HG03095 (cell line): ENCODE results near the gene ANKRD40.
"Not testable (repeated sequence)": the region's sequence is repeated elsewhere in the genome, so short reads cannot be mapped to it uniquely, and the experiment has no call there.

Experiments used
- ATAC-seq: cut with Tn5 transposase; IDR thresholded peaks from one replicate; pipeline ENCODE4 v1.9.1; 2021; ENCODE audit warnings: moderate library complexity; ENCODE audit not compliant: unreplicated experiment

The ANKRD40 gene

DNA sequence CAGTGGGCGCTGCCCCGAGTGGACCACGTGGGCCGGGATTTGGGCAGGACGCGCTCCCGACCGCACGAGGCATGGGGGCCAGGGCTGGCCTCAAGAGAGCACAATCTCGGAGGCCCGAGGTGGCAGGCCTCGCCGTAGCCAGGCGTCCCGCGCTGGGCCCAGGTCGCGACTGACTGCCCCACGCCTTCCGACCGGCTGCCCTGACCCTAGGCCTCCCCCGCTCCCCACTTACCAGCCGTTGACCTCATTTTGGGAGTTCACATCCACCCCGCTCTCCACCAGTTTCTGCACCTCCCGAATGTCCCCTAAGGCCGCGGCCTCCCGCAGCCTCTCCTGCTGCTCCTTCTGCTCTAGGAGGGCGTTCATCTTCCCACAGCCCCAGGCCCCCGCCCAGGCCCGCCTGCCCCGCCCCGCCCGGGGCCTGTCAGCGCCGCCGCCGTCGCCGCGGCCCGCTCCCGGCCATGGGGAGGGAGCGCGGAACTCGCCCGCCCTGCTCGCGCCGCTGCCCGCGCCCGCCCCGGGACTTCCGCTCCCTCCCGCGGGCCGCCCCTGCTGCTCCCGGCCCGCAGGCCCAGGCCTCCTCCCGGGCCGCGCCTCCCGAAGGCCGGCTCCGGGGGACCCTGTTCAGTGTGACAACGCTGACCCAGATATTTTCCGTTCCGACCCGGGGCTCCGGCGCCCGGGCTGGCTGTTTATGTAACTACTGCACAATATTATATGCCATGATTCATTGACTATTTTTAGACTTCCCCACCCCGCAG lies at the start of gene ANKRD40:
Gene ANKRD40, minus strand, starts transcription at position 626 of the 761 bp plus-strand sequence. Its CDS starts 260 bp downstream, at position 366.
- ATAC-seq: peak; percentile 68

GRCh38 chr17:50754521-50754920 lies 46.8 kb upstream of the ANKRD40 start:
- ATAC-seq: no peak

- ATAC-seq: no peak
These were observed 41.5 kb upstream of the ANKRD40 start for GRCh38 chr17:50749245-50749644.

- ATAC-seq: no peak
These were observed 37.9 kb upstream of the ANKRD40 start for GRCh38 chr17:50745631-50746030.

- no peak for ATAC-seq
These were observed 31.4 kb upstream of the ANKRD40 start for GRCh38 chr17:50739098-50739497.

GRCh38 chr17:50737118-50737698 lies 29.5 kb upstream of the ANKRD40 start:
- no peak for ATAC-seq

DNA sequence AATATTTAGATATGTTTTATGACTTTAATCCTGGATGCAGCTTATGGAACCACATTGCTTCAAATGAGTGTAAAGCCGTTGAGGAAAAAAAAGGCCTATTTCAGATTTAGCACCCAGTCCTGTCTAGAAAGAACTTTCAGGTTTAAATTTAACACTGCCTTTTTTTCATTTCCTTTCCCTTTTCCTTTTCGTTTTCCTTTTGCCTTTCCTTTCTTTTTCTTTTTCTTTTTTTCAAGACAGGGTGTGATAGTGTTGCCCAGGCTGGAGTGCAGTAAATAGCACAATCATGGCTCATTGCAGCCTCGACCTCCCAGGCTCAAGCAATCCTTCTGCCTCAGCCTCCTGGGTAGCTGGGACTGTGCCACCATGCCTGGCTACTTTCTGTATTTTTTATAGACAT lies 27.6 kb upstream of the ANKRD40 start:
- ATAC-seq: no peak

DNA sequence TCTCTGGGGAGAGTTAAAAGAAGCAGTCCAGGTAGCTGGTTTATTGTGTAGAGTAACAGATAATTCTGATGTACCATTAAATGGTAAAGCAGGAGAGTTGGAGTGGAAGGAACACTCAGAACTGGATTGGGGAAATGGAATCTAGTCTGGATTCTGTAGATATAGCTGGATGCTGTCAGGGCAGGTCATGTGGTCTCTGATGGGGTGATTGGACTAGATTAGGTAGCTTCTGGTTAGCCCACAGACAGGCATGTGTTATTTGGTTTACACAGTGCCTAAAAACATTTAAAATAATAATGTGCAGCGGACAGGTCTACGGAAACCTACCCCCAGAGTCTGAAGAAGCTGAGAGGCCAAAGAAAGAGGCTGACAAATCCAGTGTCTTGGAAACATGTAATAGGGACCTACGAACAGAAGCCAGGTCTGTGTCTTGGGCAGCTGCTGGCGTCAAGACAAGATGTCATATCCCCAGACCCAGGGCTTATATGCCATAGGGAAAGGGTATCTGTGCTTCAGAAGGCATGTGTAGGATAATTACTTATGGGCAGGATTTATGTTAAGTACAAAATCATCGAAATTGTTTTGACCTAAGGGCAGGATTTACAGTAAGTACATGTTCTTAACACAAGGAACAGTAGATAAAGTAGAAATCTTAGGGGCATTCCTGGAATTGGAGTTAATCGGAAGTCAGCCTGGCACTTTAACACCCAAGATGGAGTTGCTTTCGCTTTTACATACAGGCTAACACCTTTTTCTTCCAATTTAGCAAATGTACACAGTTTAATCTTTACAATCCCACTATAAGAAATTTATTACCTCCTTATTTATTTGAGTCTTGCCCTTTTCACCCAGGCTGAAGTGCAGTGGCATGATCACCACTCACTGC lies 24.1 kb upstream of the ANKRD40 start:
- no peak for ATAC-seq

GRCh38 chr17:50728881-50729765 lies 21.4 kb upstream of the ANKRD40 start:
- ATAC-seq: no peak

- ATAC-seq: no peak
These were observed 20.4 kb upstream of the ANKRD40 start for GRCh38 chr17:50728112-50728429.

GRCh38 chr17:50725769-50726655 lies 18.3 kb upstream of the ANKRD40 start:
- no peak for ATAC-seq

- ATAC-seq: not testable (repeated sequence)
These were observed 16.9 kb upstream of the ANKRD40 start for GRCh38 chr17:50724622-50725021.

DNA sequence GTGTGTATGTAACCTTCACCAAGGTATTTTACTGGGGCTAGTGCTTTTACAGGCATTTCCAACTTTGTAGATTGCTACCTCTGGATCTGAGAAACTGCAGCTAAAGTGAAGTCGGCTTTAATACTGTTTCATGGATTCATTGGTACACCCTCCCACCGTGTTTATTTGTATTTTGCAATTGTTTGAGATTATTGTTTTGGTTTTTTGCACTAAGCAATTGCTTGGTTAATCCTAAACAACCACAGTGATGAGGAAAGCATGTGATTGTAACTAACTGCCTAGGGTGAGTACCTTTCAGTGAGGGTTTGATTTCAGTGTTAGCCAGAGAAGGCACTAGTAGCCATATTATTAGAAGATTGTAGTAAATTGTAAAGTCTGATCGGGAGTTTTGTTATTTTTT lies 15.0 kb upstream of the ANKRD40 start:
- ATAC-seq: no peak

GRCh38 chr17:50721194-50722010 lies 13.7 kb upstream of the ANKRD40 start:
- no peak for ATAC-seq

- ATAC-seq: no peak
These were observed 12.4 kb upstream of the ANKRD40 start for GRCh38 chr17:50719924-50720794.

DNA sequence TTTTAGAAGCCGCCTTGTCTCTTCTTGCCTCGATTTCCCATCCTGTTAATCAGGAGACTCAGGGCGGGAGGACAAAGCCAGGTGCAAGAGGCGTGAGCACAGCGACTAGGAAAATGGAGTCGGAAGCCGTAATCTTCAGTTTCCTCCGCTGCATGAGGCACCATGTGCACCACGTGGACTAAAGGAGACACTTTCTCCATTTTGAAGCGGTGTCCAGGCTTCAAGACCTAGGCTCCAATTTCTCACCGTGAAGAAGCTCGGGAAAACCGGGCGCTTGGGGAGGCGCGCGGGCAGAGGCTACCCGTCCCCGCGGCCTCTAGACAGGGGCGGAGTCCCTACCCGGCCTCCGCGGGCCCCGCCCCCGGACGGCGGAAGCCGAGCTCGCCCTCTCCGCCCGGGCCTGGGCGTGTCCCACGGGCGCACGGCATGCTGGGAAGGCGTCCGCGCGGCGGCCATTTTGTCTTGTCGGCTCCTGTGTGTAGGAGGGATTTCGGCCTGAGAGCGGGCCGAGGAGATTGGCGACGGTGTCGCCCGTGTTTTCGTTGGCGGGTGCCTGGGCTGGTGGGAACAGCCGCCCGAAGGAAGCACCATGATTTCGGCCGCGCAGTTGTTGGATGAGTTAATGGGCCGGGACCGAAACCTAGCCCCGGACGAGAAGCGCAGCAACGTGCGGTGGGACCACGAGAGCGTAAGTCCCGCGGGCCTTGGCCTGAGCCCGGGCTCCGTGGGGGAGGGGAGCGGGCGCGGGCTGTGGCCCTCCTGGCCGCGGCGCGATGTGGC lies 11.6 kb upstream of the ANKRD40 start, which contains the start of gene LUC7L3:
Gene LUC7L3, plus strand, starts transcription at position 460 of the 780 bp plus-strand sequence. Its CDS starts 130 bp downstream, at position 590.
- peak; percentile 89 for ATAC-seq

GRCh38 chr17:50715471-50715870 lies 7.8 kb upstream of the ANKRD40 start:
- no peak for ATAC-seq
